ENCODE measurements around the gene CLBA1. TPM values are rescaled to one million over a fixed set of nuclear protein-coding genes. Genes with fewer than 3 reads are reported as not detected.
"Not testable (repeated sequence)": the region's sequence is repeated elsewhere in the genome, so short reads cannot be mapped to it uniquely, and the experiment has no call there.

Gene CLBA1
- total and polyA plus RNA-seq, 12 donors: 6.3 to 22.5 (median 9.5) TPM

GRCh38 chr14:105026033-105026785 lies 40.6 kb downstream of the CLBA1 start:
- WGBS, 4 donors: 85 to 88% (median 85%) methylated on average over 16 of the region's 16 CpGs
- H3K4me3 ChIP-seq: no peak overlapping the region
- no peaks in the 10 kb centered on the region for H3K36me3 ChIP-seq (replicated peaks in 1 of 2)
- intact Hi-C loops (cut with DNase I): loop anchor here in 1 of 2 donors (5.0 kb wide), 1 partner anchor 44 kb away; no protein-coding TSS in a partner anchor
- H3K27me3 ChIP-seq: no peaks in the 10 kb centered on the region
- H3K9me3 ChIP-seq (replicated peaks in 1 of 3): no peaks in the 10 kb centered on the region
- no peak for DNase-seq
- H3K4me1 ChIP-seq (replicated peaks in 1 of 2): peaks cover 15 to 25% of the 10 kb centered on the region in 2 donors
- no peak for TF ChIP-seq CTCF (IDR thresholded peaks at IDR 0.05)
- TF ChIP-seq POLR2A (IDR thresholded peaks at IDR 0.05): no peak
- H3K27ac ChIP-seq: peak overlapping the region in 1 of 5 donors; percentile 12

- intact Hi-C loops (cut with DNase I): loop anchor here in 1 of 2 donors (5.0 kb wide), 1 partner anchor 45 kb away; no protein-coding TSS in a partner anchor
- H3K4me3 ChIP-seq: no peak overlapping the region
- no peaks in the 10 kb centered on the region for H3K36me3 ChIP-seq (replicated peaks in 1 of 2)
- H3K27me3 ChIP-seq: no peaks in the 10 kb centered on the region
- H3K9me3 ChIP-seq (replicated peaks in 1 of 3): no peaks in the 10 kb centered on the region
- peaks cover 10 to 19% of the 10 kb centered on the region in 2 donors for H3K4me1 ChIP-seq (replicated peaks in 1 of 2)
- WGBS, 4 donors: 24 to 45% (median 41%) methylated on average over 1 of the region's 1 CpG
- H3K27ac ChIP-seq: no peak overlapping the region
- no peak for DNase-seq
- TF ChIP-seq CTCF (IDR thresholded peaks at IDR 0.05): no peak
- no peak for TF ChIP-seq POLR2A (IDR thresholded peaks at IDR 0.05)
Measured at GRCh38 chr14:105026802-105027563, 41.4 kb downstream of the CLBA1 start.

DNA sequence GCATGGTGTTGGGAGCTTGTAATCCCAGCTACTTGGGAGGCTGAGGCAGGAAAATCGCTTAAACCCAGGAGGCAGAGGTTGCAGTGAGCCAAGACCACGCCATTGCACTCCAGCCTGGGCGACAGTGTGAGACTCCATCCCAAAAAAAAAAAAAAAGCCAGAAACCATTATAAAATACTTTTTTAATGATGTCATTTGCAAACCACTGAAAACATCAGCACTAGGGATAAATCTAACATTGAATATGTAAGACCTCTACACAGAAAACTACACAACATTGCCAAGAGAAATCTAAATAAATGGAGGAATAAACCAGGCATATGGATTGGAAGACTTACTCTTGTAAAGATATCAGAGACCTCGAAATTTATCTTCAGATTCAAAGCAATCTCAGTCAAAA lies 42.1 kb downstream of the CLBA1 start:
- not testable (repeated sequence) for H3K36me3 ChIP-seq (replicated peaks in 1 of 2); H3K9me3 ChIP-seq (replicated peaks in 1 of 3); H3K27me3 ChIP-seq; H3K4me3 ChIP-seq; DNase-seq; H3K27ac ChIP-seq
- peaks cover 10 to 20% of the 10 kb centered on the region in 2 donors for H3K4me1 ChIP-seq (replicated peaks in 1 of 2)
- intact Hi-C loops (cut with DNase I): loop anchor here in 1 of 2 donors (5.0 kb wide), 1 partner anchor 45 kb away; no protein-coding TSS in a partner anchor
- 67 to 82% (median 75%) methylated on average over 4 of the region's 4 CpGs for WGBS, 4 donors

- WGBS, 4 donors: 74 to 79% (median 77%) methylated on average over 10 to 12 of the region's 12 CpGs
- Histone ChIP-seq H3K27me3 (no peaks in the 10 kb centered on the region), H3K36me3 (replicated peaks in 1 of 2) (no peaks in the 10 kb centered on the region), H3K27ac (no peak overlapping the region), H3K4me3 (no peak overlapping the region), H3K4me1 (replicated peaks in 1 of 2) (peaks cover 10 to 20% of the 10 kb centered on the region in 2 donors), H3K9me3 (replicated peaks in 1 of 3) (no peaks in the 10 kb centered on the region)
- TF ChIP-seq CTCF (IDR thresholded peaks at IDR 0.05): no peak
- TF ChIP-seq POLR2A (IDR thresholded peaks at IDR 0.05): no peak
- intact Hi-C loops (cut with DNase I): loop anchor here in 1 of 2 donors (5.0 kb wide), 1 partner anchor 46 kb away; no protein-coding TSS in a partner anchor
- DNase-seq: peak in 5 of 7 donors; percentile 35 to 63 (median 50)
Measured at GRCh38 chr14:105028251-105028927, 42.8 kb downstream of the CLBA1 start.
